ENCODE results near the gene MAP3K15. TPM values are rescaled to one million over a fixed set of nuclear protein-coding genes. Genes with fewer than 3 reads are reported as not detected.

Gene MAP3K15
- total RNA-seq, 1 donor, result under 0.01 TPM

- TF ChIP-seq, protein P1, sequence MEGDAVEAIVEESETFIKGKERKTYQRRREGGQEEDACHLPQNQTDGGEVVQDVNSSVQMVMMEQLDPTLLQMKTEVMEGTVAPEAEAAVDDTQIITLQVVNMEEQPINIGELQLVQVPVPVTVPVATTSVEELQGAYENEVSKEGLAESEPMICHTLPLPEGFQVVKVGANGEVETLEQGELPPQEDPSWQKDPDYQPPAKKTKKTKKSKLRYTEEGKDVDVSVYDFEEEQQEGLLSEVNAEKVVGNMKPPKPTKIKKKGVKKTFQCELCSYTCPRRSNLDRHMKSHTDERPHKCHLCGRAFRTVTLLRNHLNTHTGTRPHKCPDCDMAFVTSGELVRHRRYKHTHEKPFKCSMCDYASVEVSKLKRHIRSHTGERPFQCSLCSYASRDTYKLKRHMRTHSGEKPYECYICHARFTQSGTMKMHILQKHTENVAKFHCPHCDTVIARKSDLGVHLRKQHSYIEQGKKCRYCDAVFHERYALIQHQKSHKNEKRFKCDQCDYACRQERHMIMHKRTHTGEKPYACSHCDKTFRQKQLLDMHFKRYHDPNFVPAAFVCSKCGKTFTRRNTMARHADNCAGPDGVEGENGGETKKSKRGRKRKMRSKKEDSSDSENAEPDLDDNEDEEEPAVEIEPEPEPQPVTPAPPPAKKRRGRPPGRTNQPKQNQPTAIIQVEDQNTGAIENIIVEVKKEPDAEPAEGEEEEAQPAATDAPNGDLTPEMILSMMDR (IDR thresholded peaks at IDR 0.05; ENCODE audit: insufficient read depth, low read depth, low read length), result no peak
- DNase-seq (ENCODE audit: low read depth), result no peak
- H3K4me3 ChIP-seq (ENCODE audit: low read depth, low read length), result no peak overlapping the region
Observed at GRCh38 chrX:19541196-19541595, 25.9 kb upstream of the MAP3K15 start.

GRCh38 chrX:19540076-19540475 is 24.8 kb upstream of the MAP3K15 start:
- TF ChIP-seq, protein P1 (IDR thresholded peaks at IDR 0.05; ENCODE audit: insufficient read depth, low read depth, low read length), result no peak
- no peak overlapping the region for H3K4me3 ChIP-seq (ENCODE audit: low read depth, low read length)
- no peak for DNase-seq (ENCODE audit: low read depth)

DNA sequence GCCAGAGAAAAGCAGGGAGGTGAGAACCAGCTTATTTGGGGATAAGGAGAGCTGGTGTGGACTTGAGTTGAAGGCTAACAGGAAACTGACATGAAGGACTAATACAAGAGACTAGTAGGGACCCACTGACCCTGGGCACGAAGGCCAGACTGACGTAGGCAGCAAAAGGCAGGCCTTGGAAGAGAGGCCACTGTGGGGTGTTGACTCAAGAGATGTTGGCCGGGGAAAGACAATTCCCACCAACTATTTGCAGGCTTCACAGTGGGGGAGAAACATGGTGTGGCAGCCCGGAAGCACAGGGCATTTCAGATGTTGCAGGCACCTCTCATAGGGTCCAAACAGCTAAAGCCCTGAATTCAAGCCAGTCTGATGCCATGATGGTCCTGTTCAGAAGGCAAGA is 24.4 kb upstream of the MAP3K15 start:
- DNase-seq (ENCODE audit: low read depth), result no peak
- TF ChIP-seq, protein P1 (IDR thresholded peaks at IDR 0.05; ENCODE audit: insufficient read depth, low read depth, low read length), result no peak
- no peak overlapping the region for H3K4me3 ChIP-seq (ENCODE audit: low read depth, low read length)

GRCh38 chrX:19535476-19535875 is 20.2 kb upstream of the MAP3K15 start:
- TF ChIP-seq, protein P1 (IDR thresholded peaks at IDR 0.05; ENCODE audit: insufficient read depth, low read depth, low read length), result peak; percentile 42
- peak; percentile 30 for DNase-seq (ENCODE audit: low read depth)
- H3K4me3 ChIP-seq (ENCODE audit: low read depth, low read length), result no peak overlapping the region

DNA sequence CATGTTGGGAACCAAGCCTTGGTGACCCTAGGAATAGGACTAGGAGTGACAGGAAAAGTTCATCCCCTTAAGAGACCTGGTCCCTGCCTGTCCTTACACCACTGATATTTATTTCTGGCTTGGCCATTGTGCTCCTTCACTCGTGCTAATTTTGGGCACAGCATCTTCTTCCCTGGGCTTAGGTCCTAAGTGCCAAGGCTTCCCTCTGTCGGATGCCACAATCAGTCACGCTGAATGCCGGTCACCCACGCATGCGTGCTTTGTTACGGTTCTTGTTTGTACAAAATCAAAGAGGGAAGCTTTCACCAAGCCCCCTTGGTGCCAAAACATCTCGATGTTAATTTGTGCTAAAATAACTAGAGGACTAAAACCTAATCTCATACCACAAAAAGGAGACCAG is 17.4 kb upstream of the MAP3K15 start:
- no peak for DNase-seq (ENCODE audit: low read depth)
- TF ChIP-seq, protein P1 (IDR thresholded peaks at IDR 0.05; ENCODE audit: insufficient read depth, low read depth, low read length), result no peak

DNA sequence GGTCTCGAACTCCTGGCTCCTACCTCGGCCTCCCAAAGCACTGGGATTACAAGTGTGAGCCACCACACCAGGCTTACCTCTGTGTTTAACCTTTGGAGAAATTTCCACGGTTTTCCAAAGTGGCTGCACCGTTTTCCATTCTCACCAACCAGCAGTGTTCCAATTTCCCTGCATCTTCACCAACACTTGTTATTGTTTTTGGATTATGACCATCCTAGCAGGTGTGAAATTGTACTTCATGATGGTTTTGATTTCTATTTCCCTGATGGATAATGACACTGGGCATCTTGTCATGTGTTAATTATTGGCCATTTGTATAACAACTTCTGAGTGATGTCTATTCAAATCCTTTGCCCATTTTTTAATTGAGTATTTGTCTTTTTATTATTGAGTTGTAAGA is 2.7 kb upstream of the MAP3K15 start:
- DNase-seq (ENCODE audit: low read depth), result no peak
- TF ChIP-seq, protein P1 (IDR thresholded peaks at IDR 0.05; ENCODE audit: insufficient read depth, low read depth, low read length), result no peak
- no peak overlapping the region for H3K4me3 ChIP-seq (ENCODE audit: low read depth, low read length)

More for the DNA sequence above, 17.4 kb upstream of the MAP3K15 start:
- no peak overlapping the region for H3K4me3 ChIP-seq (ENCODE audit: low read depth, low read length)

DNA sequence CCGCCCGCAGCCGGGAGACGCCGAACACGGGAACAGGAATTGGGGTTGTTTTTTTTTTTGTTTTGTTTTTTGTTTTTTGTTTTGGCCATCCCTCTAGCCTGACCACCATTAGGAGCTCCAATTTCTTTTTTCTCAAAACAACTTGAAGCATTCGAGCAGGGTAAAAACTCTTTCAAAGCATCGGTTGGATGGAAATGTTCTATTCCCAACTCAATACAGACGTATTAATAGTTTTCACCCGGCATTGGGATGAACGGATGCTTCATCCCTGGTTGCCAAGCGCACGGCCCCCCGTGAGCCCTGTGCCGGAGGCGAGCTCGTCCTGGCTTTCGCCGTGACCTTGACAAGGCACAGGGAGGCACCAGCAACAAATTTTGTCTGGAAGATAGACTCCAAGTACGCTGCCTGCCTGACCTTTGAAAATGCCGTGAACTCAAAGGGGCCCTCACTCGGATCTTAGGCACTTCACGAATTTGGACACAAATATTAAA is 352 bp upstream of the MAP3K15 start:
- no peak for DNase-seq (ENCODE audit: low read depth)
- TF ChIP-seq, protein P1 (IDR thresholded peaks at IDR 0.05; ENCODE audit: insufficient read depth, low read depth, low read length), result no peak
- no peak overlapping the region for H3K4me3 ChIP-seq (ENCODE audit: low read depth, low read length)

All from fibroblast of villous mesenchyme (primary cell).